GM21367 (cell line): ENCODE measurements around the gene MYT1.

Source experiments
- ATAC-seq: cut with Tn5 transposase; IDR thresholded peaks from one replicate; pipeline ENCODE4 v1.9.1; 2021; ENCODE audit not compliant: unreplicated experiment

The MYT1 gene

DNA sequence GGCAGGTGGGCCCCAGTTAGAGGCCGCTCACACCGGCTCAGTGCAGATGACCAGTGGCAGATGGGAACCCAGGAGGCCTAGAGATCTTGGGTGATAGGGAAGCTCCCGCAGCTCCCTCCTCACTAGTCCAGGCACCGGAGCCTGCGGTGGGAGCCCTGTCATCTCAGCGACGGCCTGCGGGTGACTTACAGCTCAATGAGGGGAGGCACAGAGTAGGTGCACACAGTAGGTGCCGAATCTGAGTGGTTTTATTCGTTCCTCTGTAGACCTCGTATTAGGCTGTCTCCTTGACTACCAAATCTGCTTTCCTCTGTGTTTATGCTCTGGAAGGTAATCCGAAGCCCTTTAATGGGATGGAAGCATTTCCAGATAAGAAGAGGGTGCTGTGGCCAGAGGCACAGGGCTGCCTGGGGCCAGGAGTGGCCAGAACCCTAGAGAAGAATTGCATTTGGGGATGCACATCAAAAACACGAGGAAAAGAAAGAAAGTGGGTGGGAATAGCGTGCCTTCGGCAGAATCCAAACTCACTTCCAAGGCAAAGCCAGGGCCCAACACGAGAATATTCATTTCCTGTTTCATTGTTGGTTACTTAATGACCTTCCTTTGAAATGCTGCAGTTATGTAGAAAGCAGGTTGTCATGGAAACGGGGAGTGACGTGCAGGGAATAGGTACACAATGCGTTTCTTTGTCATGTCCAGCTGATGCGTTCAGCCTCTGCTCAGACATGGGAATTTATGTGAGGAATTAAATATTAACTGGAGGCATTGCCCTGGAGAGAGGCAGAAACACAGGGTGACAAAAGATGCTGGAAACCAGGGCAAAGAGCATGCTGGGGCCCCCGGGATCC is 24.7 kb downstream of the MYT1 start:
- no peak for ATAC-seq

DNA sequence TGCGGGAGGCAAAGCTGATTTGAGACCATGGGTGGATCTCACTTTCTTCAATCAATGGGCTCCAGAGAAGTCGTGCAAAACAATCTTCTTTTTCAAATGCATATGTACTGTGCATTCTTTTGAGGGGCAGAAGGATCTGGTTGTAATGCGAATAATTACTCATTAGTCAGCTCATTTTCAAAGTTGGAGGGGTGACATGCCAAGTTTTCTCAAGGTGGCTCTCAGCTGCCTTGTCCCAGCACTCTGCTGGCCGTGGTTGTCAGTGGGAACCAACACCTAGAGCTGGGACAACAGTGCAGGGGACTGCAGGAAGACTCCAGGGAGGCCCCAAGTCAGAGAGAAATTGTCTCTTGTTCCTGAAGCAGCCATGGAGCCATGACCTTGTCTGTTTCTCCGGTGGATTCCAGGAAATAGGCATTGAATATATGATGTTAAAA is 25.3 kb downstream of the MYT1 start:
- no peak for ATAC-seq

DNA sequence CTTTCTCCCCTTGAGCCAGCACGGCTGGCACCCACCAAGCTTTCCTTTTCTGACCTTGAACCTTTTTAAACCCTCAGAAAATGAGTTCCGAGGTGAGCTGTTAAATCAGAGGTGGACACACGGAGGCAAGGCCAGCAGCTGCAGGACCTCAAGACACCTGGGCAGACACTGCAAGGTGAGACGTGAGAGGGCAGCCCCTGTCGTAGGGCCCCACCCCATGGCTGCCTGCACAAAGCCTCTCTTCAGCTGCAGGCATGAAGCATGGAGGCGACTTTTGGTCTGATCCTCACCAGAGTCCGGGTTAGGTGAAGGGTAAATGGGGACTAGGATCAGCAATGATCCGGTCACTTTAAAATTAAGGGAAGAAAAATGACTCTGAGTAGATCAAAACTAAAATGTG is 25.7 kb downstream of the MYT1 start:
- ATAC-seq: no peak

DNA sequence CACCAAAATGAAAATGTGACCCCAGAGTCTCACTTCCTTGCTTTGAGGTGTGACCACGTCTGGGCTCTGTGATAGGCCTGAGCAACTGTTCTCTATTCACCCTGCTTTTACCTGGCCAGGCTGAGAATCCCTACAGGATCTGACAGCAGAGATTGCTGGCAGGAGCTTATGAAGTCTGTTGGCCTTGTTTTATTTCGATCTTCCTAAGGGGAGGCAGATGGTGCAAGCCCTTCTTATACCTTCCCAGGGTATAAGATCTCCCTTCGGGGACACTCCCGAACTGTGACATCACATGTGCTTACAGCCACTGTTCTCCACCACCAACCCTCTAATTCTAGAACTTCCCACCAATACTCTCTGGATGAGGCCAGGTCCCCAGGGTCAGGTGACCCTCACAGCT is 26.8 kb downstream of the MYT1 start:
- ATAC-seq: no peak

DNA sequence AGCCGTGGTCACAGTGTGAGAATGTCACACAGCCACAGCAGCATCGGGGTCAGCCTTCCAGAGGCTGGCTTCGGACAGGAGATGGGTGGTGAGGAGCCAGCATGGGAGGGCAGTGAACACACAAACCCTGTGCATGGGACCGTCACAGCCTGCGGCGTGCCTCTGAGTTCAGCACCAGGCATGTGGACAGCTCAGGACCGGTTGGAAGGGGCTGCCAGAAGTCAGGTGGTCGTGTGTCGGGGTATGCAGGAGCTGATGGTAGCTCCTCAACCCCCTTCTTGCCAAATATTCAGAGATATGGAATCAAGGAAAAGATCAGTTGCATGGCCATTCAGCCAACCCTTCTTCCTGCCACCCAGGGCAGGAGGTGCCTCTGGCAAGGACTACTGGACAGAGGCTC is 28.2 kb downstream of the MYT1 start:
- no peak for ATAC-seq

DNA sequence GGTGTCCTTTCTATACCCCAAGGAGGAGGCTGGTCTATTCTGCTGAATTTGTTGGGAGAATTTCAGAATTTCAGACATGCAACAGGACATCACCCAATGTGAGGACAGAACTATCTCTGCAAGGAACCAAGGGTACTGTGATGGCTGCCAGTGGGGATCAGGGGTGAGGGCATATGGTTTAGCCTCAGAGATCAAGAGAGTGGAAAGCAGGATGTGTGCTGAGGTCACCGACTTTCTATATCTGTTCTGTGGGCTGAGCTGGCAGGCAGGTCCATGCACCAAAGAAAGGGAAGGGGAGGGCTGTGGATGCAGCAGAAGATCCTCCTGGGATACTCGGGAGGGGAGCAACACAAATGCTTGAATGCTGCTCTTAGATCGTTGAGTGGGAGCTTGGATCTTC is 28.8 kb downstream of the MYT1 start:
- no peak for ATAC-seq

DNA sequence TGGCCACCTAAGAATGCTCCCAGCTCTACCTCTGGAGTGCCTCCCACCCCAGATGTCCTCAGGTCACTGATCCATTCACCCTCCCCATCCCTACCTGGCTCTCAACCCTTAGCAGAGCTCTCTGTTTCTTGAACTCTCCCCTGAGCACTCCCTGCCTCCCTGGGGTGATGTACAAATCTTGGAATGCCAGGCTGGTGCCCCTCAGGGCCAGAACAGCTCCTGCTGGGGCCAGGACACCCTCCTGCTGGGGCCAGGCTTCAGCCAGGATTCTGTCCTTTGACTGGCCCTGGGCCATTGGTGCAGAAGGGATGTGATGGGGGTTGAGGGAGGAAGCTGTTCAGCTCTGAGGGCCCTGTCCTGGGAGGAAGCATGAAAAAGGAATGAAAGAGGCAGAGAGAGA is 30.0 kb downstream of the MYT1 start:
- ATAC-seq: no peak

DNA sequence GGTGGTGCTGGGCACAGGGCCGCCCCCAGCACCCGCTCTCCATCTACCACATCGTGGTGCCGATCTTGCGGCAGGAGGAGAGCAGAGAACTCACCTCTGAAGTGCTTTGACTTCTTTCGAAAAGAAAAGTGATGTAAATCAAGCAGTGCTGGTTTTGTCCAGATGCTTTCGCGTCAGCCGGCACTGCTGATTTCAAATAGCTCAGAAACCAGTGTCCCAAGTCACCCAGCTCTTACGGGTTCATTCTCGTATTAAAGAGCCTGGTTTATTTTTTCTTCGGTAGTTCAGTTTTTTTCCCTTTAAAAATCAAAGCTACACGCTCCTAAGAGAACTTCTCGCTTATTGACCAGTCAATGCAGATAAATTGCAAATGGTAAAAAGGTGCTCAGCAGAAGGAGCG is 32.1 kb downstream of the MYT1 start:
- ATAC-seq: no peak

DNA sequence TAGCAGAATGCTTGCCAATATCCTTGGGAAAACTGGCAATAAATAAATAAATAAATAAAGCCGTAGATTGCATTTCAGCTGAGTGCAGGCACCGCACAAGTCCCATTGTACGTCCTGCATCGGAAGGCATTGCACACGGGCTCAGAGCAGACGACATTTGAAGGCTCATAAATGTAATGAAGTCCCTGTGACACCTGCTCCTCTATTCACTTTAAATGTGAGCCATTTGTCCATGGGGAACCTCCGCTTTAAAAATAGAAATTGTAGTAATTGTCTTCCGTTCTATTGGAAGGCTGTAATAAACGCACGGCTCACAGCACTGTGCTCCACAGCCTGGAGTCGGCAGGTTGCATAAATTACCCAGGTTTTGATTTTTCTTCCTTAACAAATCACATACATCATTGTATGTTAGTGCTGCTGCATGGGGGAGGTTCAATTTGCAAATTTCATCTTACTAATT is 32.6 kb downstream of the MYT1 start:
- ATAC-seq: no peak

DNA sequence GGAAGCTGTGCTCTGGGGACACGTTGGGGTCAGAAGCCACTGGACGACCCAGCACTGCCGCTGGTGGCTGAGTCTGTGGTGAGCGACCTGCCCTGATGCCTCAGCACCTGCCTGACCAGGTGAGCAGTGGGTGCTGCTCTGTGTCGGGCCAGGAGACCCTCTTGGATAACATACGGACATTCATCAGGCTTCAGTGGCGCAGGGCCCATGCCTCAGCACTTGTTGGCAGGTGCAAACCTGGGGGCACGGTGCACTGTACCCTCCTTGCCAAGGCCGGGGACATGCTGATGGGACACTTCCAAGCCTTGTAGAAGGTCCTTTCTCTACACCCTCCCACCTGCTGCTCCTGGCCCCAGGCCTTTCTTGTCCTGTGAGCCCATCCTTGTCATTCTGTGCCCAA is 34.1 kb downstream of the MYT1 start:
- no peak for ATAC-seq

DNA sequence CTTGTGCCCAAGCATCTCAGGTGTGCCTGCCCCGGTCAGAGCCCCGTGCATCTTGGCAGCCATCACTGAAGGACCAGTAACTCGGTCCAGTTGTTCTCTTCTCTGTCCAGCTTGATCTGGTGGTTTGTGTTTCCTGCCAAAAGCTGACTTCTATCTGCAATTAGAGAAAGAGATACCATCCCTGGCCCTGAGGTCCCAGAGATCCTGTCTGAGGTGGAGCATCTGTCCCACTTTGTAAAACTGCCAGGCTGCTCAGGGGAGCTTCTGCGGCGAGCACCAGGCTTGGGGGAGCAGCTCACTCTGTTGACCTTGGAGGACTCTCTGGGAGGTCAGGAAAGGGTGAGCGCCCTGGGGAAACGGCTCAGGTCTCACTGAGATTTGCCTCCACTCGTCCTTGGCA is 35.1 kb downstream of the MYT1 start:
- no peak for ATAC-seq

DNA sequence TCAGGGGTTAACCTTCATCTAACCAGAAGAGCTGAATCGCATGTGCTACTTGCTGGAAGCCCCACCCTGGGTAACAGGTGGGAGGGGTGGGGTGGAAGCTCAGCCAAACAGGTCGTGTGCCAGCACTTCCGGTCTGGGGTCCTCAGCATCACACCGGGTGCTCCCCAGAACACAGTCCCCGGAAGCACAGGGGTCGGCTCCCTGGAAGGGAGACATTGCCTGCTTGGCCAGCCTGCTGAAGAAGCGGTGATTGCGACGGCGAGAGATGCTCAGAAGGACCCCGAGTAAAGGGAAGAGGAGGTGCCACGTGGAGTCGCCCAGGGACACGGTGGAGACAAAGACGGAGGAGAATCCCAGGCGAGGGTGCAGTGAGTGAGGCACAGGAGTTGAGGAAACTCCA is 36.5 kb downstream of the MYT1 start:
- ATAC-seq: no peak

DNA sequence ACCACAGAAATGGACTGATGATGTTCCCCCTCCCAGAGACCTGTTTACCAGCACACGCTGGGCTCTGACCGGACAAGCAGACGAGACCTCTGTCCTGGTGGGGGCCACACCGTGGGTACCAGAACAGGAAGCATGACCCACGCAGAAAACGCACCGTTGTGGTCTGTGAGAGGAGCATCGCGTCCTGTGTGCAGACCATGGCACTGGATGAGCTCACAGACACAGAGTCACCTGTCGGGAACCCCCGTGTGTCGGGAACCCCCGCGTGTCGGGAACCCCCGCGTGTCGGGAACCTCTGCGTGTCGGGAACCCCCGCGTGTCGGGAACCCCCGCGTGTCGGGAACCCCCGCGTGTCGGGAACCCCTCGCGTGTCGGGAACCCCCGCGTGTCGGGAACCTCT is 37.4 kb downstream of the MYT1 start:
- ATAC-seq: no peak

DNA sequence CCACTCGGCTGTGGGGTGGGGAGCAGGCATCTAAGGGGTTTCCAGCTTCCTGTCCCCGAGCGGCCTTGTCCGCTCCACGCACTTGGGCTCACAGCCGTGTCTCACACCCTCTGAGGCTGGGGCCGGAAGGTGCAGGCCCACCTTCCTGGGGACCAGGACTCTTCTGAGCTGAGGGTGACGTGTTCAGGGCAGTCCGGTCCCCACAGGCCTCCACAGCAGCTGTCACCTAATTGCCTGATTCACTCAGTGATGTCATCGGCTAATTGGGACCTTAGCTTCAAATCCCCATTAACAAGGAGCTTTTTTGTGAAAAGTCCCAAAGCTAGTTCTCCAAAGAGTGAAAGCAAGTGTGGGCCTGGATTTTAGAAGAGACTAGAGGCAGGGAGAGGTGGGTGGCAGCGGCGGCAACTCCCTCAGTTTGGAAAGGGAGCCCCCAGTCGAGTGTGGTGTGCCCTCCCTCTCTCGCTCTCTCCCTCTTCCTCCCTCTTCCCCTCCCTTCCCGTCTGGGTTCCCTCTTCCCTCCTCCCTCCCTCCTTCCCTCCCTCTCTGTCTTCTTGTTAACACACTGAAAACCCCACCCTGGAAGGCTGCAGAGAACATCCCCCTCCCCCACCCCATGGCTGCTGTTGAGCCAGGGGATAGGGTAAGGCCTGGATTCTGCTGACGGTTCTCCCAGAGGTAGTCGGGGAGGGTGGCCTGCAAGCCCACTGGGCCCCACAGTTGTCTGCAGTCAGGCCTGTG is 39.0 kb downstream of the MYT1 start:
- ATAC-seq: no peak

DNA sequence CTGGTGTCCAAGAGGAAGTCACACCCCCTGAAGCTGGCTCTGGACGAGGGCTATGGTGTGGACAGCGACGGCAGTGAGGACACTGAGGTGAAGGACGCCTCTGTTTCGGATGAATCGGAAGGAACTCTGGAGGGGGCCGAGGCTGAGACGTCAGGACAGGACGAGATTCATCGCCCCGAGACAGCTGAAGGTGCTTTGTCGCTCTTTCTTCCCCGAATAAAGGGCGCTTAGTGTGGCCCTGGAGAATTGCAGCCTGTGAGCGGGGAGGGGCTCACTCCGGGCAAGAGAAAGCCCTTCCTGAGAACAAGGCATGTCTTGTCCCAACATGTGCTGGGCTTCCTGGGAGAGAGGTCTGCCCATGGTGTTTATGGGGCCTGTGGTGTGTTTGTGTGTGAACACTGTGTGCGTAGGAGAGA is 41.4 kb downstream of the MYT1 start:
- ATAC-seq: no peak

DNA sequence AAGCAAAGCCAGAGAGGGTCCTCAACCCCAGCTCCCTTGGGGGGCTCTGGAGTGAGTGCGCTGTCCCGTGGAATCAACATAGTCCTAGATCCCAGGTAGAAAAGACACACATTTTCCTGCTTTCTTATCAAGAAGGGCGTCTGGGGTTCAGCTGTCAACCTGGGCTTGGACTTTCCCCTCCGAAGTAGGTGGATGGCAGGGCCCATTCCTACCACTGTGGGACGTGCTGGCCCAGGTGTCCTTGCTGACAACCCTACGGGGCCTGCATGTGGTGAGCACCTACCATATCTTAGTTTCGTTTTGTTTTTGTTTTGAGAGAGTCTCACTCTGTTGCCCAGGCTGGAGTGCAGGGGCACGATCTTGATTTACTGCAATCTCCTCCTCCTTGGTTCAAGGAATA is 42.4 kb downstream of the MYT1 start:
- no peak for ATAC-seq

DNA sequence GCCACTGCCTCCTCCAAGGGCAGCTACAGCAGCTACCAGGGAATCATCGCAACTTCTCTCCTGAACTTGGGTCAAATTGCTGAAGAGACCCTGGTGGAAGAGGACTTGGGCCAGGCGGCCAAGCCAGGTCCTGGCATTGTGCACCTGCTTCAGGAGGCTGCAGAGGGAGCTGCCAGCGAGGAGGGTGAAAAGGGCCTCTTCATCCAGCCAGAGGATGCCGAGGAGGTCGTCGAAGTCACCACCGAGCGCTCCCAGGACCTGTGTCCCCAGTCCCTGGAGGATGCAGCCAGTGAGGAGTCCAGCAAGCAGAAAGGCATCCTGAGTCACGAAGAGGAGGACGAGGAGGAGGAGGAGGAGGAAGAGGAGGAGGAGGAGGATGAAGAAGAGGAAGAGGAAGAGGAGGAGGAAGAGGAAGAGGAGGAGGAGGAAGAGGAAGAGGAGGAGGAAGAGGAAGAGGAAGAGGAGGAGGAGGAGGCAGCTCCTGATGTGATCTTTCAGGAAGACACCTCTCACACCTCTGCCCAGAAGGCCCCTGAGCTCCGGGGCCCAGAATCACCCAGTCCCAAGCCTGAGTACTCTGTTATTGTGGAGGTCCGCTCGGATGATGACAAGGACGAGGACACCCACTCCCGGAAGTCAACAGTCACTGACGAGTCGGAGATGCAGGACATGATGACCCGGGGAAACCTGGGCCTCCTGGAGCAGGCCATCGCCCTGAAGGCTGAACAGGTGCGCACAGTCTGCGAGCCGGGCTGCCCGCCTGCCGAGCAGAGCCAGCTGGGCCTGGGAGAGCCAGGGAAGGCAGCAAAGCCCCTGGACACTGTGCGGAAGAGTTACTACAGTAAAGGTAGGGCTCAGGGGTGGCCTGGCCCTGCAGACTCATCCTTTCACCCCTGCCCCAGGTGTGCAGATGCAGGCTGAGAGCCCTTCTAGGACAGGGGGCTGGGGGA is 43.7 kb downstream of the MYT1 start:
- no peak for ATAC-seq

DNA sequence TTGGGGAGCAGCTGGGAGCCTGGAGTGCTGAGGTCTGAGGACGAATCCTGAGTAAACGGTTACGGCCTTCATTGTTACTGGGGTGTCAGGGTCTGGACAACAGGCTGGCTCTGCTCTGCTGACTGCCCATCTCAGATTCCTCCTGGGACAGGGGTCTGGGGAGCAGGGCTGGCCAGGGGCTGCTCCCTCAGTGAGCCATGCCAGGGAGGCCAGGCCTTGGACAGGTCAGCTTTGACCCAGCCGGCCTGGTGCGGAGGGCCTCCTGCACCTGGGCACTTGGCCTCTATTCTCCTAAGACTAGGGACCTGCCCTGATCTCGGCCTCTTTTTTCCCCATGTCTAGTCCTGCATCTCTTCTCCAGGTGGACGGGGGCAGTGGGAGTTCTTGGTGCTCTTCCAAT is 44.9 kb downstream of the MYT1 start:
- no peak for ATAC-seq

DNA sequence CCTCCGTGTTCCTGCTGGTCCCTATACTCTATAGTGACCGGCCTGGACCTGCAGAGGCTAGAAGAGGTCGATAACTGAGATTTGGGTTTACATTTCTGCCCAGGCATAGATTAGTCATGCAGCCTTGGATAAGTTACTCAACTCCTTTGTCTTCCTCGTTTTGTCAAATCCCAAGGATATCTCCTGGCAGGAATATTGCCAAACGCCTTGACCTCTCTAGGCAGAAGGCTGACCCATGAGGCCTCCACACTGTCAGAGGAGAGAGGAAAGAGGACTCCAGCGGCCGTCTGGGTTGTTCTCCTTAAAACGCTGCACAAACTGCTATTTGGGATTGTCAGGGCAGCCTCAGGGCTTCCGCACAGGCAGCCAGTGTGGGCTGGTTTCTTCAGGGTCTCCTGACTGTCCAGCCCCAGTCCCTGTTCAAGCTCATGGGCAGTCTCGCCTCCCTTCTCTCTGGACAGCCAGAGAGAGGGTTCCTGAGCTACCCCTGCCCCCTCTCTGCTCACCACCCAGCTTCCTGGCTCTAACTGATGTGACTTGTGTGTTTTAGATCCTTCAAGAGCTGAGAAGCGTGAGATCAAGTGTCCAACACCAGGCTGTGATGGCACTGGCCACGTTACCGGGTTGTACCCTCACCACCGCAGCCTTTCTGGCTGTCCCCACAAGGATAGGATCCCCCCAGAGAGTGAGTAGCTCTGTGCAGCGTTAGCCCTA is 46.6 kb downstream of the MYT1 start:
- ATAC-seq: no peak

DNA sequence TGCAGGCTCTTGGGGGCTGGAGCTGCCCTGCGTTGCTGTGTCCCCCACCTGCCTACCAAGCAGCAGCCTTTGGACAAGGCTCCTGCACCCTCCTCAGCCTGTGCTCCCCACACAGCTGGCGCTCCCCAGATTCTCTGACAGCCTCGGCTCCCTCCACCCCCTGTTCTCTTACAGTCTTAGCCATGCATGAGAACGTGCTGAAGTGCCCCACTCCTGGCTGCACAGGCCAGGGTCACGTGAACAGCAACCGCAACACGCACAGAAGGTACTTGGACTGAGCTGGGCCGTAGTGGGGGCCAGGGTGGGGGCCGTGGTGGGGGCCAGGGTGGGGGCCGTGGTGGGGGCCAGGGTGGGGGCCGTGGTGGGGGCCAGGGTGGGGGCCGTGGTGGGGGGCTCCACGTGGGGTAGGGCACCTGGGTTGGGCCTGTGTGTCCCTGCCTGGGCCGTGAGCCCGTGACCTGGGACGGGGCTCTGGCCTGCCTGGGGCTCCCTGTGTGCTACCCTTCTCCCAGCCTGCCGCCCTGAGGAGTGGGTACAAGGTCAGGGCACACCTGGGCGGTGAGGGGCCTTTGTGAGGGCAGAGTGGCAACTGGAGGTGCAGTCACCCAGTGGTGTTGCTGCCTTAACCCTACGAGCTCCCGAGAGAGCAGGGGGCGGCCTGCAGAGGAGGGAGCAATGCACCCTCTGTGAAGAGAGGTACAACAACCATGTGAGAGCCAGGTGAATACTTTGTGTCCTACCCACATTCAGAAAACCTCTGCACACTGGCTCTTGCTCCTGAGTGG is 47.8 kb downstream of the MYT1 start:
- ATAC-seq: no peak
